ENCODE results near the gene CFAP73. TPM values are rescaled to one million over a fixed set of nuclear protein-coding genes. Genes with fewer than 3 reads are reported as not detected.

CFAP73 gene
- total RNA-seq, 4 donors from 2014 or later: 1.0 to 2.6 (median 2.0) TPM

DNA sequence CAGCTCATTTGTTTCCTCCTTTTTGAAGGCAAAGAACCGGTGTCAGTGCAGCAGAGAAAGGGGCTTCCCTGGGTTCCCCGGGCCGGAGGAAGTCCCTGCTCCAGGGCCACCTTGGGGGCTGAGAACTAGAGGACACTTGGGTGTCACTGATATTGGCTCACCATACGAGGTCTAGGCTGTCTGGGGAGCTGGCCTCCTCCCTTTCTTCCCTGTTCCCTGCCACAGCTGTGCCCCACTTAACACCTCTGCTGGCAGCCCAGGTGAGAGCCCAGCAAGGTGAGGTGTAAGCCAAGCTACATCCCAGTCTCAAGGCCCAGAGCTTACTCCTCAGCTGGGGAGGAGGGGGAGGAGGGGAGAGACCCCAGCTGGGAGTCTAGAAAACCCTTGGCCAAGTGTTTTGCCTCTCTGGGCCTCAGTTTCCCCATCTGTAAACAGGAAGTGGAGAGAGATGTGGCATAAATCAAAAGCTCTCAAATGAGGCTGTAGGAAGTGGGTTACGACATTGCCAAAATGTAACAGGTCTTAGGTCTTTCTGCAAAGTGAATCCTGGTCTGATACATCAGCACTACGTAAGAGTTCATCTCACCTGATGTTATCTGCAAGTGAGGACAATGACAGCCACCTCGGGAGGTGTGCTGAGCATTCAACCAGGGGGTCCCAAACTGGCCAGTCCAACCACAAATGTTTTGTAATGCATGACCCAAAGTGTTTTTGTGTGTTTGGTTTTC, 39.5 kb upstream of the CFAP73 start:
- Histone ChIP-seq H3K36me3 (no peaks in the 10 kb centered on the region), H3K9me3 (no peaks in the 10 kb centered on the region), H3K27me3 (peaks cover 12% of the 10 kb centered on the region), H3K4me3 (no peak overlapping the region), H3K4me1 (no peaks in the 10 kb centered on the region), H3K27ac (no peak overlapping the region)
- no peak for TF ChIP-seq POLR2A (IDR thresholded peaks at IDR 0.05)
- TF ChIP-seq EP300 (IDR thresholded peaks at IDR 0.05): no peak
- TF ChIP-seq CTCF (IDR thresholded peaks at IDR 0.05): no peak
- TF ChIP-seq POLR2AphosphoS5 (IDR thresholded peaks at IDR 0.05): no peak
- WGBS: 57% methylated on average over 6 of the region's 7 CpGs
- no peak for DNase-seq (ENCODE audit: low spot score in 2 of 2)

DNA sequence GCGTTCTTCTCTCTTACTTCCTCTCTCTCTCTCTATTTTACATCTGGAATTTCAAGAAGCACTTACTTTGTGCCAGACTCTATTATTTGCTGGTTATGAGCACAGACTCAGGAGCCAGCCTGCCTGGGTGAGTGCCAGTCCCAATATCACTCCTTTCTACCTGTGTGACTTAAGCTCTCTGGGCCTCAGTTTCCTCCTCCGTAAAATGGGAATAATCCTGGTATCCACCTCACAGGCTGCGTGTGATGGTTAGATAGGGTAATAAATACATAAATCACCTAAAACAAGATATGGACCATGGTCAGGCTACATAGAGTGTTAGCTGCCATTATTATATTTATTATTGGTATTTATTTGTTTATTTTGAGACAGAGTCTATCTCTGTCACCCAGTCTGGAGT, 38.3 kb upstream of the CFAP73 start:
- 86% methylated on average over 3 of the region's 3 CpGs for WGBS

DNA sequence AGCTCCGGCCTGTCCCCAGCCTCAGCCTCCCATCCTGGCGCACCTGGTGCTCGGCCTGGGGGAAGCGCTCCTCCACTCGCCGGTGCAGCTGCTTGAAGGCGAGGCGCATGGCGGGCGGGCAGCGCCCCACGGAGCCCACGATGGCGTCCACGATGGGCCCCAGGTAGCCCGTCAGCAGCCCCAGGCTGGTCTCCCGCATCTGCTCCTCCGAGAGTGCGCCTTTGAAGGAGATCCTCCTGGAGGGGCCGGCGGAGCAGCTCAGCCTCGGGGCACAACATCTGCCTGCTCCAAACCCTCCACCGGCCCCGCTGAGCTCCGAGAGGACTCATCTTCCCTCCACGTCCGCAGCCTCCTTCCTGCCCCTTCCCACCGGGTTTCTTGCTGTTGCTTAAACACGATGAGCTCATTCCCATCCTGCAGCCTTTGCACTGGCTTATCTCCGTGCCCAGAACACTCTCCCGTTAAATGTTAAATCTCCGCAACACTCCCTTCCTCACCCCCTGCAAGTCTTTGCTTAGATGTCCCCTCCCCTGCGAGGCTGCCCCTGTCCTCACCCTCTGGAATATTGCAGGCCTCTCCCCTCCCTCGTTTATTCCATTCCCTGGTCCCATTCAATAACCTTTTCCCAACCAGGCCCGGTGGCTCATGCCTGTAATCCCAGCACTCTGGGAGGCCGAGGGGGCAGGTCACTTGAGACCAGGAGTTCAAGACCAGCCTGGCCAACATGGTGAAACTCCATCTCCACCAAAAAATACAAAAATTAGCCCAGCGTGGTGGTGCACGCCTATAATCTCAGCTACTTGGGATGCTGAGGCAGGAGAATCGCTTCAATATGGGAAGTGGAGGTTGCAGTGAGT, 37.3 kb upstream of the CFAP73 start:
- no peak overlapping the region for H3K27ac ChIP-seq
- no peak overlapping the region for H3K4me3 ChIP-seq
- H3K36me3 ChIP-seq: no peaks in the 10 kb centered on the region
- no peak for TF ChIP-seq EP300 (IDR thresholded peaks at IDR 0.05)
- TF ChIP-seq CTCF (IDR thresholded peaks at IDR 0.05): no peak
- TF ChIP-seq POLR2AphosphoS5 (IDR thresholded peaks at IDR 0.05): no peak
- TF ChIP-seq POLR2A (IDR thresholded peaks at IDR 0.05): no peak
- H3K27me3 ChIP-seq: peaks cover 12% of the 10 kb centered on the region
- WGBS: 59% methylated on average over 39 of the region's 39 CpGs
- no peaks in the 10 kb centered on the region for H3K9me3 ChIP-seq
- no peak for DNase-seq (ENCODE audit: low spot score in 2 of 2)
- H3K4me1 ChIP-seq: no peaks in the 10 kb centered on the region

More for the DNA sequence above, 38.3 kb upstream of the CFAP73 start:
- Histone ChIP-seq H3K27ac (no peak overlapping the region), H3K27me3 (peaks cover 12% of the 10 kb centered on the region), H3K36me3 (no peaks in the 10 kb centered on the region), H3K4me3 (no peak overlapping the region), H3K9me3 (no peaks in the 10 kb centered on the region), H3K4me1 (no peaks in the 10 kb centered on the region)
- no peak for DNase-seq (ENCODE audit: low spot score in 2 of 2)
- no peak for TF ChIP-seq POLR2AphosphoS5 (IDR thresholded peaks at IDR 0.05)
- TF ChIP-seq POLR2A (IDR thresholded peaks at IDR 0.05): no peak
- TF ChIP-seq EP300 (IDR thresholded peaks at IDR 0.05): no peak
- TF ChIP-seq CTCF (IDR thresholded peaks at IDR 0.05): no peak

DNA sequence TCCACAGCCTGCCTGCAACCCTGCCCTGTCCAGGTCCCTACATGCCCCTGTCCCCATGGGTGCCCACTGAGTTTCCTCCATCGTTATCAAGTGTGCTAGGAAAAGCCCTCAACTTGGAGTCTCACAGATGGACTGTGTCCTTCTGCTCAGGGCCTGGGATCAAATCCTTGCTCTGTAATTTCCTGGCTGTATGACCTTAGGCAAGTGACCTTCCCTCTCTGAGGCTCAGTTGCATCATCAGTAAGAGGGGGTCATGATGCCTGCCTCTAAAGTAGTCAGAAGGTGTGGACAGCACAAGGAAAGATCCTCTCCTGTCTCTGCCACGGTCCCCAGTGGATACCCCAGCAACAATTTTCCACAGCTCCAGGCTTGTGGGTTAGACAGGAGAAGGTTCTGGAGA, 36.1 kb upstream of the CFAP73 start:
- peaks cover 12% of the 10 kb centered on the region for H3K27me3 ChIP-seq
- DNase-seq (ENCODE audit: low spot score in 2 of 2): no peak
- WGBS: 71% methylated on average over 2 of the region's 2 CpGs
- TF ChIP-seq POLR2A (IDR thresholded peaks at IDR 0.05): no peak
- no peak for TF ChIP-seq CTCF (IDR thresholded peaks at IDR 0.05)
- no peak for TF ChIP-seq EP300 (IDR thresholded peaks at IDR 0.05)
- no peaks in the 10 kb centered on the region for H3K4me1 ChIP-seq
- no peak overlapping the region for H3K27ac ChIP-seq
- no peaks in the 10 kb centered on the region for H3K9me3 ChIP-seq
- no peak overlapping the region for H3K4me3 ChIP-seq
- H3K36me3 ChIP-seq: no peaks in the 10 kb centered on the region
